Kidney epithelial cell (primary cell): ENCODE measurements around the gene CCDC88C. TPM values are rescaled to one million over a fixed set of nuclear protein-coding genes. Genes with fewer than 3 reads are reported as not detected.

Experiments used
- DNase-seq: peaks from one replicate; pipeline ENCODE4 v3.0.0-alpha.2; 2010; ENCODE audit warnings: low read depth
- H3K27me3 ChIP-seq: 2 replicates; pipeline ENCODE4 v1.6.0; 2011; ENCODE audit warnings: low read length; ENCODE audit not compliant: control insufficient read depth, insufficient read depth
- H3K36me3 ChIP-seq: 2 replicates; pipeline ENCODE4 v1.5.1; 2011; ENCODE audit warnings: low read length; ENCODE audit not compliant: control insufficient read depth, insufficient read depth
- H3K4me3 ChIP-seq: 2 replicates; pipeline ENCODE4 v1.5.1; 2011; ENCODE audit warnings: low read depth, mild to moderate bottlenecking, control low read depth, low read length
- total RNA-seq: library from RNA; depleted of rRNA; stranded (reverse); fragments of >200 nt; gene quantifications from 2 replicates; pipeline ENCODE4 v1.2.3, GENCODE V29; 2015
- TF ChIP-seq, protein P1 (sequence below): IDR thresholded peaks from 2 replicates; pipeline ENCODE4 v1.5.1; 2011; ENCODE audit warnings: mild to moderate bottlenecking, moderate library complexity, low read length, control low read depth, inconsistent platforms; ENCODE audit not compliant: insufficient read depth, poor library complexity, severe bottlenecking

The CCDC88C gene
- total RNA-seq, 1 donor from 2014 or later: 22.4 TPM

DNA sequence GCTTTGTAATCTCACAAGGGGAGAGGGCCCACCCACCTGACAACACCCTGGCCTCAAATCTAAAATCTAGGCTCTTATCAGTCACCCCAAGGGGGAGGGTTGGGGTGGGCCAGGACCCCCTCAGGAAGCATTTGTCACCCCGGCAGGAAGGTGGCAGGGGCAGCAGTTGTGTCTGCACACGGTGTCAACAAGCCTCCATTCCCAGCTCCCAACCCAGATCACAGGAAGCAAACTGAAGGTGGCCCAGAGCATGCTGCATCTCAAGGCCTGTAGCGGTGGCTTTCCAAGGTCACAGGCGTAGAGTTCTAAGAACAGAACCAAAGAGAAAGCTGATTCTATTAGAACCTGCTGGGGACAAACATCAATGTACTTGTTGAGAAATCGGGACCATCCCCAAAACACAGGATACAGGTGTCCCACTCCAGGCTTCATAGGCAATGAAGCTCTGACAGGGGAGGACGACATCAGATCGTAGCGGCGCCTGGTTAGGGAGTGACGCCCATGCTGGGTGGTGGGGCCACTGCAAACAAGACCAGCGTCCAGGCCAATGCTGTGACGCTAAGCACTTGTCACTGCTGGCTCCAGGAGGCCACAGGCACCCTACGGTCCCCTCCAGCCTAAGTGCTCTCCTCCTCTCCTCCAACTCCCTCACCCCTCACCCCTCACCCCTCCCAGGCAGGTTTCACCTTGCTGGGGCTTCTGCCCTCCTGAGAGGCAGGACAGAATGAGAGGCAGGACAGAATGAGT is 52.9 kb downstream of the CCDC88C start:
- TF ChIP-seq, protein P1, sequence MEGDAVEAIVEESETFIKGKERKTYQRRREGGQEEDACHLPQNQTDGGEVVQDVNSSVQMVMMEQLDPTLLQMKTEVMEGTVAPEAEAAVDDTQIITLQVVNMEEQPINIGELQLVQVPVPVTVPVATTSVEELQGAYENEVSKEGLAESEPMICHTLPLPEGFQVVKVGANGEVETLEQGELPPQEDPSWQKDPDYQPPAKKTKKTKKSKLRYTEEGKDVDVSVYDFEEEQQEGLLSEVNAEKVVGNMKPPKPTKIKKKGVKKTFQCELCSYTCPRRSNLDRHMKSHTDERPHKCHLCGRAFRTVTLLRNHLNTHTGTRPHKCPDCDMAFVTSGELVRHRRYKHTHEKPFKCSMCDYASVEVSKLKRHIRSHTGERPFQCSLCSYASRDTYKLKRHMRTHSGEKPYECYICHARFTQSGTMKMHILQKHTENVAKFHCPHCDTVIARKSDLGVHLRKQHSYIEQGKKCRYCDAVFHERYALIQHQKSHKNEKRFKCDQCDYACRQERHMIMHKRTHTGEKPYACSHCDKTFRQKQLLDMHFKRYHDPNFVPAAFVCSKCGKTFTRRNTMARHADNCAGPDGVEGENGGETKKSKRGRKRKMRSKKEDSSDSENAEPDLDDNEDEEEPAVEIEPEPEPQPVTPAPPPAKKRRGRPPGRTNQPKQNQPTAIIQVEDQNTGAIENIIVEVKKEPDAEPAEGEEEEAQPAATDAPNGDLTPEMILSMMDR: no peak
- H3K4me3 ChIP-seq: no peak overlapping the region
- no peaks in the 10 kb centered on the region for H3K36me3 ChIP-seq
- DNase-seq: no peak
- H3K27me3 ChIP-seq: no peaks in the 10 kb centered on the region

DNA sequence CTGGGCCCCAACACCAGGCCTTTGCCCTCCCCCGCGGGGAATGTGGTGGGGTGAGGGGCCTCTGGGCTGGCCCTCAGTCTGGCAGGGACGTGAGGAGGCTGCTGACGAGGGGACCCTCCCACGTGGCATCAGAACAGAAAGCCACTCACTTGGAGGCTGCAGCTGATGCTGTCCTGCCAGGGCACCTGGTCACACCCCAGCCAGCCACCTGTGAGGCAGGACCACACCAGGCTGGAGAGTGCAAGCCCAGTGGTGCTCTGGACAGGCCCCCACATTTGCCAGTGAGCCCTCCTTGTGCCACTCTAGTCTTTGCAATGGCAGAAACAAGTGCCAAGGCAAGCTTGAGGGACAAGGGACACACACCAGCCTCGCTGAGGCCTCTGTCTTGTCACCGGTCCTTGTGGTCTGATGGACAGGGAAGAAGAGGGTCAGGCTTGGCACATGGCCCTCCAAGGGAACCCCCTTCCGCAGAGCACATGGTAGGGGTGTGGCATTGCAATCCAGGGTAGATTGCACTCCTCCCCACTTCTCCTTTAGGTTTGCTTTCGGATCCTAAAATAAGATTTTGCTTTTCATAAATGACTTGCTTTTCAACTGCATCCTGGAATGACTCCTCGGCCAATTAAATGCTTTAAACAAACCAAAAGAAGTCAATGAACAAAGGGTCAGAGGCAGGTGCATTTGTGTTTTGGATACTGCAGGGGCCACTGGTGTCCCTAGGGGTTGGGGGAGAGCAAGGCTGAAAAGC is 53.7 kb downstream of the CCDC88C start:
- DNase-seq: no peak
- H3K27me3 ChIP-seq: no peaks in the 10 kb centered on the region

DNA sequence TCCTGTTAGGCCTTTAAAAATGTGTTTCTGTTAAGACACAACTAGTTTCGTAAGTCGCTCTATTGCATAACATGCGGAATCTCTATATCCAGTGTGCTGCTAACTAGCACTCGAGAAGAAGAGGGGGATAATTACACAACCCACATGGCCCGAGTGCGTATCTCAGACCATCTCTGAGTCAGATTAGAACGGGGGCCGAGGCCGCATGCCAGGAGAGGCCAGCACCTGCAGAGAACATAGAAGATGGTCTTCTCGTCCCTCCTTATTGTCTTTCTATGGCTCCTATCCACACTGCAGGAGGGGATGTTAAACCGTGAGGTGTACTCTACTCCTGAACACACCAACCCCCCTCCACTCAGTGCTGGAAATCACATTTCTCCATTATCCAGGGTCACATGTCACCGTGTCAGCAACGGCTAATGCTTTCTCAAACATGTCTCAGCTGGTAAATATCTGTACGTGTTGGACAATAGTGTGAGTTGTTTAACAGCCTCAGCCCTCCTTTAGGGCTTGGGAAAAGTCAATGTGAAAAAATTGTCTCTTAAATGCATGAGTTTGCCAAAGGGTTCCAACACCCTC is 56.3 kb downstream of the CCDC88C start:
- no peak for DNase-seq
- Histone ChIP-seq H3K36me3 (no peaks in the 10 kb centered on the region), H3K27me3 (no peaks in the 10 kb centered on the region), H3K4me3 (no peak overlapping the region)
- TF ChIP-seq, protein P1: no peak

More for the DNA sequence above, 53.7 kb downstream of the CCDC88C start:
- H3K4me3 ChIP-seq: no peak overlapping the region
- TF ChIP-seq, protein P1: no peak
- no peaks in the 10 kb centered on the region for H3K36me3 ChIP-seq

DNA sequence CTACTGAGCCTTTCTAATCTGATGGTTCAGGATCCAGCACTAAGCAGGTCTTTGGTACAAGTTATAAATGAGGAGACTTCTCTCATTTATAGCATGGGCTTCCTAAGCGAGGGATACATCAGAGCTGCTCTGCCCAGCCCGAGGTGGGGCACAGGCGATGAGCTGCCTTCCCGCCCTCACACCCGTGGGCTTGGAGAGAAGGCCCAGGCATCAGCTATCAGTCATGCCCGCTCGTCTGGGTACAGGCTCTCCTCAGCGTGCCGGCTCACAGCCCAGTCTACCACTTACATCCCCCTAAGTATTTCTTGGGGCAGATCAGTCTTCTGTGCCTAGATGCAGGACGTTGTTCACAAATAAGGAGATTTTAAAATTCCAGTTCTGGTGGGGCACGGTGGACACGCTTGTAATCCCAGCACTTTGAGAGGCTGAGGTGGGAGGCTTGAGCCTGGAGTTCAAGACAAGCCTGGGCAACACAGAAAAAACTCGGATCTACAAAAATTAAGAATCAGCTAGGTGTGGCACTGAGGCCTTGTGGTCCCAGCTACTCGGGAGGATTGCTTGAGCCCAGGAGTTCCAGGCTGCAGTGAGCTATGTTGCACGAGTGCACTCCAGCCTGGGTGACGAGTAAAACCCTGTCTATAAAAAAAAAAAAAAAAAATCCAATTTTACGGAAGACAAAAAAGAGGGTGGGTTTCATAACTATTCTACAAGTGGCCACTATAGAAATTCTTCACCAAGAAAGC is 57.0 kb downstream of the CCDC88C start:
- TF ChIP-seq, protein P1: no peak
- no peaks in the 10 kb centered on the region for H3K36me3 ChIP-seq
- H3K27me3 ChIP-seq: no peaks in the 10 kb centered on the region
- no peak for DNase-seq
- no peak overlapping the region for H3K4me3 ChIP-seq

DNA sequence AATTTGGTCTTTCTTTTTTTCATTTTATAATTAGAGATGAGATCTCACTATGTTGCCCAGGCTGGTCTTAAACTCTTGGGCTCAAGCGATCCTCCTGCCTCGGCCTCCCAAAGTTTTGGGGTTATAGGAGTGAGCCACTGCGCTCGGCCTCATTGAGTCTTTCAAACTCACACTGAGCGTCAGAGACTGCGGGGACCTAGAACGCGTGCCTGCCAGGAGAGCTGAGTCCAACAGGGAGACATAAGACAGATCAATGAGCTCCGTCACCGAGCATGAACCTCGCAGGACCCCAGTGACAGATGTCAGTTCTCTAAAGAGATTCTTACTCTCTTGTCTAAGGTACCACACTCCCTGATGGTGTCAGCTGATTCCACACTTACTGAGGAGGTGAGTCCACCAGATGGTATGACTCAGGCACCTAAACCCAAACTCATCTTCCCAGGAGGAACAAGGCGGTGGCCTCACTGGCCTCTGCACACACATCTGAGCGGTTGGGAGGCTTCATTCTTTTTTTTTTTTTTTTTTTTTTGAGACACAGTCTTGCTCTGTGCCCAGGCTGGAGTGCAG is 58.9 kb downstream of the CCDC88C start:
- no peak for DNase-seq
- Histone ChIP-seq H3K4me3 (no peak overlapping the region), H3K27me3 (no peaks in the 10 kb centered on the region), H3K36me3 (no peaks in the 10 kb centered on the region)
- TF ChIP-seq, protein P1: no peak
